Epithelial cell of esophagus (primary cell): ENCODE results near the gene CRABP2.

Source experiments
- DNase-seq: peaks from one replicate; pipeline ENCODE4 v3.0.0; 2010; ENCODE audit warnings: low read depth
- H3K4me3 ChIP-seq: 2 replicates; pipeline ENCODE4 v1.5.1; 2011; ENCODE audit warnings: mild to moderate bottlenecking, low read length, control low read depth
- TF ChIP-seq, protein P1 (sequence below): IDR thresholded peaks from 2 replicates; pipeline ENCODE4 v1.5.1; 2011; ENCODE audit warnings: low read depth, mild to moderate bottlenecking, low read length, control low read depth, inconsistent platforms; ENCODE audit not compliant: insufficient read depth; ENCODE audit errors: missing control alignments

Gene CRABP2

DNA sequence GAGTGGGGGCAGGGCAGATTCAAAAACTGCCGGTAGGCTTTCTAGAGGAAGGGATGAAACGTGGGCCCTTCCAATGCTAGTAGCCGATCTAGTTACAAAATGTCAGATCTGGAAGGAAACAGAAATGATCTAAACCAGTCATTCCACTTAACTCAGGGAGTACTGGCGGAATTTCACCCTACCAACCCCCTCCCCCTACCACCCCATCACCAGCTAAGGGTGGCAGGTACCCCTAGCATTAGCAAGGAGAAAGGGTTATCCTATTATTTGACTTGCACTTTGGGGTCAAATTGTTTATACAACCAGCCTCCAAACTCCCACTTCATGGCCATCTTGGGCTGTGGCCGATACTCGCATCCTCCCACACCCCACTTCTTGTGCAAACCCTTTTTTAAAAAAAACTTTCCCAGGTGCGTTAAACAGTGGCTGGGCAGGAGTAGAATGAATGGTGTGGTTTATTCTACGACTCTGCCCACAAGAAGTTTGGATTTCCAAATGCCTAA, 36.1 kb upstream of the CRABP2 start:
- H3K4me3 ChIP-seq = peak overlapping the region; percentile 34
- DNase-seq = peak; percentile 33
- TF ChIP-seq, protein P1, sequence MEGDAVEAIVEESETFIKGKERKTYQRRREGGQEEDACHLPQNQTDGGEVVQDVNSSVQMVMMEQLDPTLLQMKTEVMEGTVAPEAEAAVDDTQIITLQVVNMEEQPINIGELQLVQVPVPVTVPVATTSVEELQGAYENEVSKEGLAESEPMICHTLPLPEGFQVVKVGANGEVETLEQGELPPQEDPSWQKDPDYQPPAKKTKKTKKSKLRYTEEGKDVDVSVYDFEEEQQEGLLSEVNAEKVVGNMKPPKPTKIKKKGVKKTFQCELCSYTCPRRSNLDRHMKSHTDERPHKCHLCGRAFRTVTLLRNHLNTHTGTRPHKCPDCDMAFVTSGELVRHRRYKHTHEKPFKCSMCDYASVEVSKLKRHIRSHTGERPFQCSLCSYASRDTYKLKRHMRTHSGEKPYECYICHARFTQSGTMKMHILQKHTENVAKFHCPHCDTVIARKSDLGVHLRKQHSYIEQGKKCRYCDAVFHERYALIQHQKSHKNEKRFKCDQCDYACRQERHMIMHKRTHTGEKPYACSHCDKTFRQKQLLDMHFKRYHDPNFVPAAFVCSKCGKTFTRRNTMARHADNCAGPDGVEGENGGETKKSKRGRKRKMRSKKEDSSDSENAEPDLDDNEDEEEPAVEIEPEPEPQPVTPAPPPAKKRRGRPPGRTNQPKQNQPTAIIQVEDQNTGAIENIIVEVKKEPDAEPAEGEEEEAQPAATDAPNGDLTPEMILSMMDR = no peak

DNA sequence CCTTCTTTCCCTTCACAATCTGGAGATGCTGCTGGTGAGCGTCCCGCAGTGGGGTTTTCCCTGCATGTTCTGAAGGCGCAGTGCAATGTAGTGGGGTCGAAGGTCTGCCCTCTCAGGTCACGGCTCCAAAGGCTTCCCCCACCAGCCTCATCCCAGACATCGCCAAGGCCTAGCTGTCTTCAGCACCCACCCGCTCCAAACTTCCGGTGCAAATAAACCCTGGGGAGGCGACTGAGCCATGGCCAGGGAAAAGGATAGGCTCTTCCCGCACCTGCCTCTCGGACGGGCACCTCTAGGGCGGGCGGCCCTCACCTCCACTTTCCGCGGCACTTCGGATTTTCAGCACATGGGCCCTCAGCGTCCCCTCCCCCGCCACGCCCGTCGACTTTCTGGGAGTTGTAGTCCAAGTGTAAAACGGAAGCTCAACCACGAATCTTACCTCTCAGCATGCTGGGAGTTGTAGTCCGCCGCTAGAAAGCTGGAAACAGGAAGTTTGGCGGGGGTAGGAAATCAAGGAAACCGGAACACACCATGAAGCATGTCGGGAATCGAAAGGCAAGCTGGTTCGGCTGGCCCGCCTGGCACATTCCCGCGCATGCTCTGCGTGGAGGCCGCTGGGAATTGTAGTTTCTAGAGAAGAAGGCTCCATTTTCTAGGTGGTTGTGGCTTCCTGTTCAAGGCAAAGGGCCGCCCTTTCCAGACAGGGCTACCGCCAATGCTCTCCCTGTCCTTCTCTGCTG, 35.5 kb upstream of the CRABP2 start, which contains the start of gene MRPL24:
TSS of gene MRPL24 (minus strand) at position 348 of the 740 bp plus-strand sequence. CDS start 2,384 bp downstream, outside the sequence.
- DNase-seq = peak; percentile 100
- TF ChIP-seq, protein P1 = no peak
- H3K4me3 ChIP-seq = peak within 1 kb of the TSS; percentile 86

DNA sequence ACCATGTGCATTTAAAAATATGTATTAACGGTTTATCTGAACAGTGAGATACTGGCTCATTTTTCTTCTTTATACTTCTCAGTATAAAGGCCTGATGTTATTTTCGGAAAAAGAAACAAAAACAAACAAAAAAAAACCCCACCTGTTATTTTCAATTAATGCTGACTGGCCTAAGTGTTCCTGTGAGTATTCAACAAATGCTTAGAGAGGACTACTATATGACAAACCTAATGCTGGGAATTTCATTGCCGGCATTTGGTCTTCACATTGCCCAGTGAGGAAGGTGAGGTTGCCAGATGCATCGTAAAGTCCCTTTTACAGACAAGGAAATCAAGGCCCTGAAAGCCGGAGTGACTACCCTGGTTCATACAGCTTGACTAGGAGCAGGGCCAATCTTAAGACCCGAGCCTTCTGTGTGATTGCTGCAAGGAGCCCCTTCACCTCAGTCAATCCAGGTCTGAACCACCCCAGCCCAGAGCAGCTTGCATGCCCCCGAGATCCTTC, 34.9 kb upstream of the CRABP2 start:
- H3K4me3 ChIP-seq = peak overlapping the region; percentile 86
- TF ChIP-seq, protein P1 = no peak
- DNase-seq = no peak

DNA sequence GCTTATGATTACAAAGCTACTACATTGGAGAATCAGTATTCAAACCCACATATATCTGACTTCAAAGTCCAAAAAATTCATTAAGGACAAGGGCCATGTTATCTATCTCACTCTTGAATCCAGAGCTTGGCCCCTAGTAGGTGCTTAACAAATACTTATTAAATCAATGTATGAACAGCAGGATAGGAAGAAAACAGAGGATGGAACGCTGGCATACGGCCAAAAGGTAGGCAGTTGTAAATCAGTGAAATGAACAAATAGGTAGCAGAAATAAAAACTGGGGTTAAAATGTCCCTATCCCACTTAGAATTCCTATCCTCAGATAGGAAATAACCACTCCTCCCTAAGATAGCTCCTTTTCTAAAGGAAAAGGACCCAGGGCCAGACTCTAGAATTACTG, 33.5 kb upstream of the CRABP2 start:
- H3K4me3 ChIP-seq = no peak overlapping the region
- TF ChIP-seq, protein P1 = no peak
- no peak for DNase-seq

DNA sequence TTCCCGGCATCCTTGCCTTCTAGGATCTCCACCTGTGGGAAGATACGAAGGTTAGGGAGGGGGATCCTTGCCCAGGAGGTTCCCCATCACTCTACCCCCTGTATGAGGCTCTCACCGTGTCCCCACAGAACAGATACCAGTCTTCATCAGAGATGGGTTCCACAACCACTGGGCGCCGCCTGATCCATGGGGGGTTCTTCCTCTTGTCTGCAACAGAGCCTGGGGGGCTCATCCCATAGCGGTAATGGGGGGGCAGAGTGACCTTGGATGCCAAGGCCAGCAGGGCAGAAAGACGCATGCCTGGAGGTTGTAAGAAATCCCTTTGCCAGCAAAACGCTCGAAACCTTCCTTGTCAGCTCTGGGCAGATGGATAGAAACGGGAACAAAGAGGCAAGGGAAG, 33.0 kb upstream of the CRABP2 start:
- TF ChIP-seq, protein P1 = no peak
- DNase-seq = no peak
- H3K4me3 ChIP-seq = no peak overlapping the region

DNA sequence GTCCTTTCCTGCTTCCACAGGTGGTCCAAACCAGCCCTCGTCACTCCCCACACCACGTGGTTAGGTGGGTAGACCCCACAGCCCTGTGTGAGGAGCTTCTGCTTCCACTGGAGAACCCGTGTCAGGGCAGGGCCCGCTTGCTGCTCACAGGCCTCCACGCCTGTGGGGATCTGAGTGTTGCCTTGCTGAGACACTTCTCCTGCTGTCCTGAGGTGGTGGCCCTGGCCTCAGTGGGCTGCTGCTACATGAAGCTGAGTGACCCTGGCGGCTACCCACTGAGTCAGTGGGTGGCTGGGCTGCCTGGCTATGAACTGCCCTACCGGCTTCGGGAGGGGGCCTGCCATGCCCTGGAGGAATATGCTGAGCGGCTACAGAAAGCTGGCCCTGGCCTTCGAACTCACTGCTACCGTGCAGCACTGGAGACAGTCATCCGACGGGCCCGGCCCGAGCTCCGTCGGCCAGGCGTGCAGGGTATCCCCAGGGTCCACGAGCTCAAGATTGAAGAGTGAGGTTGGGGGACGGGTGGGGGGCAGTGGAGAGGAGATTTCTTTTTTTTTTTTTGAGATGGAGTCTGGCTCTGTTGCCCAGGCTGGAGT, 28.7 kb upstream of the CRABP2 start:
- TF ChIP-seq, protein P1 = no peak
- DNase-seq = no peak

More for the DNA sequence above, 28.7 kb upstream of the CRABP2 start:
- H3K4me3 ChIP-seq = no peak overlapping the region
